T-helper 22 cell (primary cell): ENCODE data around the gene DCAF7.

Source experiments
- DNase-seq: peaks from one replicate; pipeline ENCODE4 v3.0.0-alpha.2; 2020; ENCODE audit warnings: low read depth

Gene DCAF7

GRCh38 chr17:63524051-63524450 is 26.2 kb upstream of the DCAF7 start:
- DNase-seq, result no peak

GRCh38 chr17:63525190-63525946 is 24.9 kb upstream of the DCAF7 start:
- DNase-seq, result no peak

GRCh38 chr17:63526861-63527260 is 23.4 kb upstream of the DCAF7 start:
- DNase-seq, result no peak

- no peak for DNase-seq
Observed at GRCh38 chr17:63528183-63528582, 22.1 kb upstream of the DCAF7 start.

- DNase-seq, result no peak
Observed at GRCh38 chr17:63529711-63530556, 20.3 kb upstream of the DCAF7 start.

GRCh38 chr17:63530557-63531021 is 19.7 kb upstream of the DCAF7 start:
- DNase-seq, result no peak

GRCh38 chr17:63531022-63531965 is 19.0 kb upstream of the DCAF7 start:
- DNase-seq, result no peak

GRCh38 chr17:63533433-63534077 is 16.7 kb upstream of the DCAF7 start:
- DNase-seq, result no peak

- DNase-seq, result no peak
Observed at GRCh38 chr17:63534078-63534570, 16.2 kb upstream of the DCAF7 start.

GRCh38 chr17:63534816-63535455 is 15.3 kb upstream of the DCAF7 start:
- no peak for DNase-seq

- no peak for DNase-seq
Observed at GRCh38 chr17:63535640-63536039, 14.6 kb upstream of the DCAF7 start.

- DNase-seq, result no peak
Observed at GRCh38 chr17:63537001-63537400, 13.3 kb upstream of the DCAF7 start.

GRCh38 chr17:63537991-63538692 is 12.1 kb upstream of the DCAF7 start:
- DNase-seq, result no peak

- DNase-seq, result no peak
Observed at GRCh38 chr17:63538693-63539595, 11.3 kb upstream of the DCAF7 start.

- DNase-seq, result no peak
Observed at GRCh38 chr17:63540590-63540989, 9.7 kb upstream of the DCAF7 start.

- no peak for DNase-seq
Observed at GRCh38 chr17:63542218-63542545, 8.1 kb upstream of the DCAF7 start.

- DNase-seq, result no peak
Observed at GRCh38 chr17:63542942-63543821, 7.1 kb upstream of the DCAF7 start.

GRCh38 chr17:63543822-63544420 is 6.4 kb upstream of the DCAF7 start:
- no peak for DNase-seq
